ENCODE measurements around the gene AIRE. TPM values are rescaled to one million over a fixed set of nuclear protein-coding genes. Genes with fewer than 3 reads are reported as not detected.

AIRE gene
- total and polyA plus RNA-seq, 4 donors = 0.05 TPM; not detected in 3

- WGBS = 7% methylated on average over 45 of the region's 47 CpGs
- Histone ChIP-seq H3K9me3 (ENCODE audit: control insufficient read depth in 4 of 4, low read length in 3 of 4) (no peaks in the 10 kb centered on the region), H3K9ac (ENCODE audit: low read depth in 1 of 2, low read length in 2 of 2) (peak overlapping the region; percentile 13 to 36), H3K4me1 (ENCODE audit: control insufficient read depth in 4 of 4, insufficient read depth in 4 of 4, low read length in 3 of 4) (peaks cover 0 to 17% (median 14%) of the 10 kb centered on the region in 4 donors), H3K36me3 (ENCODE audit: control insufficient read depth in 4 of 4, insufficient read depth in 3 of 4, low read depth in 1 of 4, low read length in 3 of 4) (peaks cover 0 to 7% (median 4%) of the 10 kb centered on the region in 4 donors), H3K27ac (ENCODE audit: low read depth in 1 of 2, low read length in 2 of 2) (peak overlapping the region; percentile 57 to 71), H3K27me3 (ENCODE audit: control insufficient read depth in 4 of 4, insufficient read depth in 4 of 4, low read length in 3 of 4) (no peaks in the 10 kb centered on the region), H3K4me3 (ENCODE audit: low read depth in 1 of 3, low read length in 3 of 3) (peak overlapping the region; percentile 32 to 45 (median 38))
- TF ChIP-seq HNF4G (IDR thresholded peaks at IDR 0.05) = no peak
- TF ChIP-seq TAF1 (conservative IDR thresholded peaks at IDR 0.05) = no peak
- TF ChIP-seq GABPA (IDR thresholded peaks at IDR 0.05 in 1 of 2, conservative IDR thresholded peaks at IDR 0.05 in 1 of 2) = no peak
- peak; percentile 26 for TF ChIP-seq CTCF (IDR thresholded peaks at IDR 0.05; ENCODE audit: low read depth, low read length, missing input control)
- TF ChIP-seq SP1 (IDR thresholded peaks at IDR 0.05) = peak; percentile 22
- peak; percentile 32 for TF ChIP-seq NR2F2 (IDR thresholded peaks at IDR 0.05)
- TF ChIP-seq RAD21 (IDR thresholded peaks at IDR 0.05) = peak; percentile 65 to 72
- TF ChIP-seq FOXA2 (IDR thresholded peaks at IDR 0.05) = no peak
- no peak for TF ChIP-seq MAX (IDR thresholded peaks at IDR 0.05)
- no peak for TF ChIP-seq ZBTB33 (IDR thresholded peaks at IDR 0.05)
- no peak for TF ChIP-seq ATF3 (IDR thresholded peaks at IDR 0.05)
- TF ChIP-seq REST (IDR thresholded peaks at IDR 0.05) = no peak
- peak; percentile 65 for DNase-seq (ENCODE audit: low spot score)
These were observed 52.5 kb downstream of the AIRE start for GRCh38 chr21:44337941-44338895.
